GM12878 (cell line): ENCODE measurements around the gene BRINP3. TPM values are rescaled to one million over a fixed set of nuclear protein-coding genes. Genes with fewer than 3 reads are reported as not detected.

Experiments
- ATAC-seq: fragments of 200-7000 bp; cut with Tn5 transposase; 3 replicates; pipeline ENCODE4 v1.9.1; 2020; ENCODE audit warnings: mild to moderate bottlenecking, moderate library complexity
- BruUV-seq: library from RNA; stranded (reverse); fragments of 400-500 nt; replicated peaks from 2 replicates; lab custom pipeline; 2021; lab: Mats Ljungman, UMichigan
- CTCF ChIA-PET: fragments of 300-600 bp; sonication (Branson Sonifier 250); formaldehyde crosslinking; extraction: SDS; loops from one replicate; lab custom pipeline; 2021; ENCODE audit warnings: inconsistent platforms; lab: Yijun Ruan, JAX
- POLR2A ChIA-PET: fragments of 350-600 bp; formaldehyde crosslinking; extraction: SDS; loops from one replicate; lab custom pipeline; 2021; ENCODE audit warnings: inconsistent platforms; lab: Charles Lee
- RAD21 ChIA-PET: fragments of 300-600 bp; sonication (Branson Sonifier 250); formaldehyde crosslinking; loops from one replicate; lab custom pipeline; 2023; ENCODE audit warnings: antibody characterized with exemption; ENCODE audit not compliant: unreplicated experiment; lab: Charles Lee
- SMC1A ChIA-PET: fragments of 300-600 bp; sonication (Branson Sonifier 250); formaldehyde crosslinking; loops from one replicate; lab custom pipeline; 2023; ENCODE audit not compliant: unreplicated experiment, uncharacterized antibody; lab: Charles Lee
- DNase-seq: peaks from one replicate; pipeline ENCODE4 v3.0.0-alpha.2; 2011; ENCODE audit warnings: low read depth, low spot score
- FAIRE-seq: peaks from 3 replicates; lab custom pipeline; 2011; peaks lifted over from hg19 to GRCh38; lab: Jason Lieb, UNC
- H2AFZ ChIP-seq: 2 replicates; pipeline ENCODE4 v1.6.0; 2011; ENCODE audit warnings: low read depth, low read length, control low read depth; ENCODE audit not compliant: control insufficient read depth
- H3K27ac ChIP-seq: 2 replicates; pipeline ENCODE4 v1.5.1; 2011; ENCODE audit warnings: control low read depth; ENCODE audit not compliant: control insufficient read depth, insufficient read depth
- H3K27me3 ChIP-seq, 2 experiments: replicated peaks in 1 of 2; 2 replicates each; pipeline versions ENCODE4 v1.6.0 to v1.6.1; 2011; ENCODE audit warnings: low read length in 1 of 2; ENCODE audit not compliant: control insufficient read depth in 2 of 2, insufficient read depth in 2 of 2
- H3K36me3 ChIP-seq, 2 experiments: 2 replicates each; pipeline ENCODE4 v1.5.1; 2011; ENCODE audit warnings: low read length in 1 of 2; ENCODE audit not compliant: control insufficient read depth in 2 of 2, insufficient read depth in 2 of 2
- H3K4me1 ChIP-seq: 2 replicates; pipeline ENCODE4 v1.6.1; 2011; ENCODE audit warnings: mild to moderate bottlenecking, low read length, moderate library complexity, mixed read lengths; ENCODE audit not compliant: control insufficient read depth, insufficient read depth
- H3K4me2 ChIP-seq: 2 replicates; pipeline ENCODE4 v1.6.0; 2011; ENCODE audit warnings: control low read depth; ENCODE audit not compliant: control insufficient read depth, insufficient read depth
- H3K4me3 ChIP-seq: fragments of 200-600 bp; sonication (generic); 2 replicates; pipeline ENCODE4 v1.5.1; 2016
- H3K79me2 ChIP-seq: 2 replicates; pipeline ENCODE4 v1.6.0; 2011; ENCODE audit warnings: low read length; ENCODE audit not compliant: control insufficient read depth, insufficient read depth
- H3K9ac ChIP-seq: 2 replicates; pipeline ENCODE4 v1.8.0; 2011; ENCODE audit warnings: low read length, control low read depth, mixed read lengths; ENCODE audit not compliant: control insufficient read depth, insufficient read depth
- H3K9me3 ChIP-seq: replicated peaks from 3 replicates; pipeline ENCODE4 v1.5.1; 2011; ENCODE audit warnings: mild to moderate bottlenecking, low read length; ENCODE audit not compliant: control insufficient read depth, insufficient read depth
- H4K20me1 ChIP-seq: 2 replicates; pipeline ENCODE4 v1.6.0; 2011; ENCODE audit not compliant: control insufficient read depth, insufficient read depth
- BACH1 ChIP-seq: fragments of 450-650 bp; IDR thresholded peaks from 2 replicates; pipeline ENCODE4 v1.6.1; 2017; ENCODE audit warnings: mild to moderate bottlenecking, borderline replicate concordance
- CTCF ChIP-seq, 3 experiments: IDR thresholded peaks in 2 of 3; conservative IDR thresholded peaks in 1 of 3; 2 replicates each; pipeline ENCODE4 v1.5.1; 2011; ENCODE audit warnings: low read depth in 3 of 3, low read length in 3 of 3, mild to moderate bottlenecking in 3 of 3, control low read depth in 2 of 3, moderate library complexity in 2 of 3, inconsistent platforms in 1 of 3, mixed read lengths in 1 of 3; ENCODE audit not compliant: control insufficient read depth in 2 of 3, insufficient read depth in 1 of 3; ENCODE audit errors: extremely low read depth in 1 of 3
- FOXK2 ChIP-seq: fragments of 450-650 bp; IDR thresholded peaks from 2 replicates; pipeline ENCODE4 v1.6.1; 2017; ENCODE audit warnings: mild to moderate bottlenecking, moderate library complexity
- IRF4 ChIP-seq: IDR thresholded peaks from 2 replicates; pipeline ENCODE4 v1.6.1; 2011; ENCODE audit warnings: low read depth, low read length
- JUNB ChIP-seq: IDR thresholded peaks from 2 replicates; pipeline ENCODE4 v1.6.1; 2016; ENCODE audit warnings: antibody characterized with exemption, mild to moderate bottlenecking
- MYB ChIP-seq: fragments of 150-350 bp; IDR thresholded peaks from 2 replicates; pipeline ENCODE4 v1.6.1; 2014; ENCODE audit warnings: mild to moderate bottlenecking, low read depth, low read length, borderline replicate concordance
- NFIC ChIP-seq: IDR thresholded peaks from 2 replicates; pipeline ENCODE4 v1.6.1; 2012; ENCODE audit warnings: low read depth, mild to moderate bottlenecking, inconsistent platforms, low read length, moderate library complexity
- POLR2AphosphoS2 ChIP-seq: IDR thresholded peaks from 2 replicates; pipeline ENCODE4 v1.6.1; 2011; ENCODE audit warnings: low read depth, mild to moderate bottlenecking, low read length, improper control_type of control experiment, moderate library complexity
- RBBP5 ChIP-seq: fragments of 200-600 bp; sonication (generic); conservative IDR thresholded peaks from 2 replicates; pipeline ENCODE4 v1.6.1; 2016
- RUNX3 ChIP-seq: IDR thresholded peaks from 2 replicates; pipeline ENCODE4 v1.6.1; 2012; ENCODE audit warnings: low read length, inconsistent platforms
- STAT1 ChIP-seq: fragments of 450-650 bp; conservative IDR thresholded peaks from 2 replicates; pipeline ENCODE4 v1.6.1; 2014; ENCODE audit warnings: antibody characterized with exemption, mild to moderate bottlenecking
- SUPT20H ChIP-seq: IDR thresholded peaks from 2 replicates; pipeline ENCODE4 v1.6.1; 2011; ENCODE audit warnings: low read depth, mild to moderate bottlenecking, low read length, moderate library complexity, borderline replicate concordance; ENCODE audit not compliant: control insufficient read depth
- TBL1XR1 ChIP-seq: IDR thresholded peaks from 2 replicates; pipeline ENCODE4 v1.6.1; 2012; ENCODE audit warnings: low read depth, low read length, improper control_type of control experiment
- WRNIP1 ChIP-seq: IDR thresholded peaks from 2 replicates; pipeline ENCODE4 v1.6.1; 2011; ENCODE audit warnings: low read depth, low read length, improper control_type of control experiment, borderline replicate concordance
- YY1 ChIP-seq: IDR thresholded peaks from 2 replicates; pipeline ENCODE4 v1.6.1; 2011; ENCODE audit warnings: low read depth, mild to moderate bottlenecking, low read length
- ZNF274 ChIP-seq: IDR thresholded peaks from one replicate; pipeline ENCODE4 v1.8.0; 2011; ENCODE audit not compliant: insufficient read length, insufficient read depth
- WGBS: methylation state at CpG from one replicate; pipeline ENCODE4 v1.1.6; 2016; ENCODE audit warnings: low lambda C conversion rate; ENCODE audit not compliant: insufficient replicate concordance, insufficient coverage; ENCODE audit errors: missing lambda C conversion rate; 5-methylcytosine and 5-hydroxymethylcytosine counted together
- in situ Hi-C: fragments of 300-500 bp; cut with MboI; formaldehyde crosslinking; loops from 9 replicates; pipeline ENCODE4 v1.14.3; 2018; ENCODE audit warnings: mixed read lengths
- intact Hi-C: fragments of 100-400 bp; cut with micrococcal nuclease; formaldehyde crosslinking; loops from one replicate; pipeline ENCODE4 v1.14.2; 2022; ENCODE audit not compliant: unreplicated experiment
- polyA plus RNA-seq, 11 experiments: library from polyadenylated mRNA; depleted of rRNA in 4 of 11; unstranded in 6 of 11; stranded (reverse) in 5 of 11; fragments of >200 nt; fragmentation: Nextera tagmentation in 4 of 11; fragmentation: Illumina TruSeq in 1 of 11; extraction: Ambion mirVana in 4 of 11; extraction: Trizol in 1 of 11; gene quantifications; 1 replicate in 1 of 11; 2 replicates in 10 of 11; pipeline versions ENCODE4 v1.2.1 to v1.2.3, GENCODE V29; 2011 to 2016; ENCODE audit warnings: inconsistent platforms in 2 of 11, missing spikeins in 2 of 11, low read depth in 1 of 11
- total RNA-seq, 4 experiments: library from RNA; depleted of rRNA in 3 of 4; stranded (reverse); fragments of >200 nt in 3 of 4; fragmentation: Illumina TruSeq in 1 of 4; extraction: Trizol in 1 of 4; gene quantifications; 2 replicates each; pipeline versions ENCODE4 v1.2.1 to v1.2.3, GENCODE V29; 2013 to 2021

BRINP3 gene
- total and polyA plus RNA-seq, 10 of the 15 experiments (the other 5 are each of a cell fraction or from before 2014, with no cell fraction given), result under 0.01 TPM; not detected in 9

GRCh38 chr1:190511554-190511953, 33.9 kb upstream of the BRINP3 start:
- H3K9me3 ChIP-seq, result no peaks in the 10 kb centered on the region
- TF ChIP-seq BACH1, result no peak
- TF ChIP-seq RBBP5, result no peak
- no peak for TF ChIP-seq SUPT20H
- no peak for TF ChIP-seq STAT1
- no peak for TF ChIP-seq JUNB
- no peak for TF ChIP-seq YY1
- TF ChIP-seq WRNIP1, result no peak
- no peak for TF ChIP-seq TBL1XR1
- no peak for TF ChIP-seq FOXK2
- no peak for TF ChIP-seq RUNX3
- no peak for TF ChIP-seq IRF4
- no peak for TF ChIP-seq CTCF (IDR thresholded peaks at IDR 0.05 in 2 of 3, conservative IDR thresholded peaks at IDR 0.05 in 1 of 3; ENCODE audit: control insufficient read depth in 2 of 3, extremely low read depth in 1 of 3, insufficient read depth in 1 of 3, low read depth in 3 of 3, low read length in 3 of 3)
- TF ChIP-seq ZNF274, result no peak
- TF ChIP-seq POLR2AphosphoS2, result no peak
- TF ChIP-seq NFIC, result no peak
- no peak for TF ChIP-seq MYB
- H3K27me3 ChIP-seq, result no peaks in the 10 kb centered on the region
- H3K4me1 ChIP-seq, result no peaks in the 10 kb centered on the region
- ChIA-PET RAD21 (no interaction called here), SMC1A (interaction anchor here (1.1 kb wide), 1 partner anchor 27 kb away, joined by 3 read pairs; no protein-coding TSS in a partner anchor), POLR2A (no interaction called here), CTCF (no interaction called here)
- BruUV-seq, result no TSS peak
- FAIRE-seq (no peak), DNase-seq (no peak), ATAC-seq (no peak)
- H3K4me2 ChIP-seq, result no peak overlapping the region
- H3K36me3 ChIP-seq, result no peaks in the 10 kb centered on the region
- no peak overlapping the region for H2AFZ ChIP-seq
- H3K9ac ChIP-seq, result no peak overlapping the region
- no peak overlapping the region for H3K27ac ChIP-seq
- no peaks in the 10 kb centered on the region for H4K20me1 ChIP-seq
- no peak overlapping the region for H3K4me3 ChIP-seq
- no peaks in the 10 kb centered on the region for H3K79me2 ChIP-seq
- WGBS, result 100% methylated on average over 1 of the region's 2 CpGs
- in situ Hi-C loops, result no loop called here
- intact Hi-C loops, result no loop called here
